Motor neuron (in vitro differentiated cells): ENCODE data around the gene SNRNP200. TPM values are rescaled to one million over a fixed set of nuclear protein-coding genes. Genes with fewer than 3 reads are reported as not detected.

Experiments
- ATAC-seq, 8 experiments: fragments of 200-7000 bp; cut with Tn5 transposase; replicated peaks in 6 of 8; 2 replicates each; pipeline ENCODE4 v1.8.0; 2021; ENCODE audit warnings: mild to moderate bottlenecking in 8 of 8, moderate library complexity in 8 of 8
- H3K27ac ChIP-seq, 2 donors: fragments of 250-450 bp; sonication (Bioruptor Pico); 2 replicates each; pipeline ENCODE4 v1.9.0; 2021; ENCODE audit warnings: antibody characterized with exemption in 2 of 2, mild to moderate bottlenecking in 2 of 2, moderate library complexity in 1 of 2
- H3K4me1 ChIP-seq, 2 donors: fragments of 250-450 bp; sonication (Bioruptor Pico); replicated peaks in 1 of 2; 2 replicates each; pipeline ENCODE4 v1.6.1; 2021; ENCODE audit warnings: antibody characterized with exemption in 2 of 2, mild to moderate bottlenecking in 2 of 2, moderate library complexity in 1 of 2
- H3K4me3 ChIP-seq, 5 donors: fragments of 250-450 bp; sonication (Bioruptor Pico); 2 replicates each; pipeline ENCODE4 v1.9.0; 2021; ENCODE audit warnings: antibody characterized with exemption in 5 of 5, mild to moderate bottlenecking in 5 of 5, moderate library complexity in 4 of 5
- WGBS, 10 experiments: fragments of 450-650 bp; shearing (Covaris generic); methylation state at CpG; one replicate each; pipeline ENCODE4 v1.0.0; 2022; 5-methylcytosine and 5-hydroxymethylcytosine counted together
- in situ Hi-C, 9 experiments: fragments of 400-800 bp; cut with MboI; loops; one replicate each; pipeline ENCODE4 v1.15.0; 2021; ENCODE audit warnings: low sequenced_read_pairs in 9 of 9, low pct_unique_long_range_greater_than_20kb in 2 of 9; ENCODE audit not compliant: unreplicated experiment in 9 of 9
- total RNA-seq, 8 experiments: library from RNA; unstranded; fragments of 300-600 nt; gene quantifications; 2 replicates each; pipeline versions ENCODE4 v1.2.3 to v1.2.4, GENCODE V29; 2022

SNRNP200 gene
- total RNA-seq, 8 experiments from 2014 or later: 50.1 to 150 (median 97.9) TPM

DNA sequence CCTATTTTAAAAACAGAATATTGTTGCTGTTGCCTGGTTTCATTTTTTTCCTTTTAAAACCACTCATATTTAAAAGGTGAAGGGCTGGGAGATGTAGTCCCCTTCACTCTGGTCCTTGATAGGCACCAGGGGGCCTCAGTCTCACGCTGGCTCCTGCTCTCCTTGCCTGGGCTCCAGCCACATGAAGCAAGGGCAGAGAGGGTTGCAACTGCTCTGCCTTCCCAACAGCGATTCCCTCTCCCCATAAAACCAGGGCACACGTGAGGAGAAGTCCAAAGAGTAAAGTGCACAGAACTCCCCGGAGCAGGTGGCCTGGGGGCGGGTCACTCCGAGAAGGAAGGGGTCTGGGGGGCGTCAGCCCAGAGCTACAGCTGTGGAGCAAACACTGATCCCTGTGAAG is 52.3 kb downstream of the SNRNP200 start:
- in situ Hi-C loops: loop anchor here in 1 of 9 experiments (25.0 kb wide), 1 partner anchor 241 kb away; no protein-coding TSS in a partner anchor
- ATAC-seq: no peak
- Histone ChIP-seq H3K4me3 (no peak overlapping the region), H3K4me1 (peaks cover 0 to 12% of the 10 kb centered on the region in 2 donors), H3K27ac (no peak overlapping the region)
- WGBS, 10 experiments: 90 to 100% (median 100%) methylated on average over 1 to 2 of the region's 7 CpGs; no CpG with 5 or more reads in 6 of the 10 experiments

DNA sequence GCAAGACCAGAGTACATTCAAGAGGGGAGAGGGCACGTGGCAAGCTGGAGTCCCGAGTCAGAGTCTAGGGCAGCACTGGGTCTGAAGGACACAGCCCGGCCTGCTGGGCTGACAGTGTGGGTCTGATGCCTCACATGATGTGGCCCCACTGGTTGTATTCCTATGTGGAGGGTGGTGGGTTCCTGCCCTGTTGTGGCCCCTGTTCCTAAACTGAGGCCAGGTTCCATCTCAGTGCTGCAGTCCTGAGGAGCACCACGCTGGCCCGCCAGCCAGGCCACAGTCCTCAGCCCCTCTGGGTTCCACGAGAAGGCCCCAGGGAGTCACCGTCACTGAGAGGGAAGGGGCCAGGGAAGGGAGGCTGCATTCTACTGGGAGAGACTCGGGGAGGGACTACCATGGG is 52.8 kb downstream of the SNRNP200 start:
- 40 to 100% (median 94%) methylated on average over 1 to 4 of the region's 8 CpGs; no CpG with 5 or more reads in 4 of the 10 experiments for WGBS, 10 experiments
- H3K27ac ChIP-seq: no peak overlapping the region
- H3K4me1 ChIP-seq: peaks cover 0 to 12% of the 10 kb centered on the region in 2 donors
- ATAC-seq: no peak
- in situ Hi-C loops: loop anchor here in 1 of 9 experiments (25.0 kb wide), 1 partner anchor 240 kb away; no protein-coding TSS in a partner anchor
- no peak overlapping the region for H3K4me3 ChIP-seq

DNA sequence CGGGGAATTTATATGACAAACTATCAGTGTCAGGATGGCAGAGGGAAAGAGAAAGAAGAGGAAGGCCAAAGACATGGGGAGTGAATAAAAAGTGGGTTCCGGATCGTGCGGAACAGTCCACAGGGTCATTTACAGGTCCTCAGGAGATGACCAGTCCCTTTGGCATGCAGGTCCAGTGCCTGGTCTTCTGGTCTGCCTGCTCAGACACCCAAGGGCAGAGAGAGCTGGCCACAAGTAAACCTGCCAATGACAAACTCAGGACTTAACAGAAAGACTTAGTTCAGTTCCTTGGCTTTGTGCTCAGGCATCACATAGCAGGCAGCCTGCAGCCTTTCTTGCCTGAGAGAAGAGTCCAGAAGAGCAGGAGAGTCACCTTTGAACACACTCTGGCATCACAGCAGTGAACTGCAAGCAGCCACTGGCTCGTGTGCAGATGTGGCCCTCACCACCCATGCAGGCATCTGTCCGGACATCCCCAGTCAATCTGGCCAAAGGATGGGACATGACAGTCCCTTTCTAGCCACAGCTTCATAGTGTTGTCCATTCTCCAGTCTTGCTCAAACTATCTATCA is 53.5 kb downstream of the SNRNP200 start:
- in situ Hi-C loops: loop anchor here in 1 of 9 experiments (25.0 kb wide), 1 partner anchor 240 kb away; no protein-coding TSS in a partner anchor
- no peak overlapping the region for H3K4me3 ChIP-seq
- peaks cover 0 to 12% of the 10 kb centered on the region in 2 donors for H3K4me1 ChIP-seq
- peak in 7 of 8 experiments; percentile 28 to 97 (median 93) for ATAC-seq
- 0 to 81% (median 37%) methylated on average over 1 to 4 of the region's 6 CpGs for WGBS, 10 experiments
- peak overlapping the region in 1 of 2 donors; percentile 4 for H3K27ac ChIP-seq

DNA sequence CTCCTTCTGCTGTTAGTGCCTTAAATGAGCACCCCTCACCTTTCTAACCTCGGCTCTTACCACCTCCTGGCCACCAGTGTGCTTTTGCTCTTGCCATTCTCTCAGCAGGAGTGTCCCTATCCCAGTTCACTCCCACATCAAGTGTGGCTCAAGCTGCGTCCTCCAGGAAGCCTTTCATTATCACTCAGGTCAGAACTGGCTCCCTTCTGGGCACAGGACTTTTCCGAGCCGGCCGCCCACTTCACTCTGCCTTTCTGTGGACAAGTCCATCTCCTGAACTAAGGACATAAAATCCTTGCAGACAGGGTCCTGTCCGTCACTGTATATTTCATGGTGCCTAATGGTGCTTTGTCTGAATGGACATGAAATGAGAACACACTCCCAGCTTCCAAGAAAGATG is 55.2 kb downstream of the SNRNP200 start:
- no peak overlapping the region for H3K4me3 ChIP-seq
- in situ Hi-C loops: loop anchor here in 1 of 9 experiments (25.0 kb wide), 1 partner anchor 238 kb away; no protein-coding TSS in a partner anchor
- WGBS, 10 experiments: 60 to 100% (median 87%) methylated on average over 1 to 6 of the region's 6 CpGs; no CpG with 5 or more reads in 4 of the 10 experiments
- ATAC-seq: no peak
- H3K4me1 ChIP-seq: peaks cover 0 to 12% of the 10 kb centered on the region in 2 donors
- no peak overlapping the region for H3K27ac ChIP-seq

DNA sequence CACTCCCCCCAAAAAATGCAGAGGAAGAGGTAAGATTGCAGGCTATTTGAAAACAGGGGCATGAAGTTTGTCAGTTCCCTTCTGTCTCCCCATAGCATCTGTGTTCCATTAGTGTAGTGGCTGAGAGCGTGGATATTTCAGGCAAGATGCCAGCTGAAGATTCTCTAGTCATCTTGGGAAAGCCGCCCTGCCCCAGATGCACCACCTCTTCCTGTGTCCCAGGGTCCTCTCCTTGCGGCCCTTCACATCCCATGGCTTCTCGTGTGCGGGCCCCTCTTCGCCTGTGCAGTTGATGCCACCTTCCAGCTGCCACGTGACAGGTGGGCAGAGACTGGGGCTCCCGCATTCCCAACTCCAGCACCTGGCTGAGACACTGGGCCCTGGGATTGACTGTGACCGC is 55.7 kb downstream of the SNRNP200 start:
- 0 to 96% (median 40%) methylated on average over 2 to 8 of the region's 9 CpGs; no CpG with 5 or more reads in 5 of the 10 experiments for WGBS, 10 experiments
- peak in 3 of 8 experiments; percentile 66 to 93 (median 89) for ATAC-seq
- in situ Hi-C loops: loop anchor here in 1 of 9 experiments (25.0 kb wide), 1 partner anchor 237 kb away; no protein-coding TSS in a partner anchor
- Histone ChIP-seq H3K4me1 (peaks cover 0 to 12% of the 10 kb centered on the region in 2 donors), H3K4me3 (no peak overlapping the region), H3K27ac (no peak overlapping the region)

DNA sequence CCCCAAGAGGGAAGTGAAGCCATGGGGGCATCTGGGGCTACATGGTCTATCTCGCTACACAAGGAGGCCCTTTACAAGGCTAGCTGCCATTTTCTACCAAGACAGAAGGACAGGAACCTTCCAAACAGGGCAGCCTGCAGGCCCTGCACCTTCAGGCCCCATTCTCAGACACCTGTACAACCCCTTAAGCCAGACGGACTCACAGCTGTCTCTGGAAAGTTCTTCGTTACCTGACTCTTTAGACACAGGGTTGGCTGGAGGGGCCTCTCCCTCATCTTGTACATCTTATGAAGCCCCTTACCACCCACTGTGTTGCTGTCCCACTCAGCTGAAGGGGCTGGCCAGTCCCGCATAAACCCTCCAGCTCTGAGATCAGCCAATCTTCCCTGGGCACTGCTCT is 56.7 kb downstream of the SNRNP200 start:
- Histone ChIP-seq H3K4me3 (no peak overlapping the region), H3K4me1 (peaks cover 0 to 12% of the 10 kb centered on the region in 2 donors), H3K27ac (no peak overlapping the region)
- 62 to 100% (median 90%) methylated on average over 1 to 3 of the region's 4 CpGs; no CpG with 5 or more reads in 5 of the 10 experiments for WGBS, 10 experiments
- in situ Hi-C loops: no loop called here
- no peak for ATAC-seq

DNA sequence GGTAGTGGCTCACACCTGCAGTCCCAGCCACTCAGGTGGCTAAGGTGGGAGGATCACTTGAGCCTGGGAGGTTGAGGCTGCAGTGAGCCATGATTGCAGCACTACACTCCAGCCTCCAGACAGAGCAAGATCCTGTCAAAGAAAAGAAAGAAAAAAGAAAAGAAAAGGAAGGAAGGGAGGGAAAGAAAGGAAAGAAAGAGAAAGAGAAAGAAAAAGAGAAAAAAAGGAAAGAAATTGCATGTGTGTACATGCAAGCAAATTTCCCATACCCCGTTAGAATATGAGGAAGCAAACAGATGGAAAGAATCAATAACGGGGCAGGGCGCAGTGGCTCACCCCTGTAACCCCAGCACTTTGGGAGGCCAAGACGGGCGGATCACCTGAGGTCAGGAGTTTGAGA is 57.5 kb downstream of the SNRNP200 start:
- H3K4me1 ChIP-seq: peaks cover 0 to 12% of the 10 kb centered on the region in 2 donors

DNA sequence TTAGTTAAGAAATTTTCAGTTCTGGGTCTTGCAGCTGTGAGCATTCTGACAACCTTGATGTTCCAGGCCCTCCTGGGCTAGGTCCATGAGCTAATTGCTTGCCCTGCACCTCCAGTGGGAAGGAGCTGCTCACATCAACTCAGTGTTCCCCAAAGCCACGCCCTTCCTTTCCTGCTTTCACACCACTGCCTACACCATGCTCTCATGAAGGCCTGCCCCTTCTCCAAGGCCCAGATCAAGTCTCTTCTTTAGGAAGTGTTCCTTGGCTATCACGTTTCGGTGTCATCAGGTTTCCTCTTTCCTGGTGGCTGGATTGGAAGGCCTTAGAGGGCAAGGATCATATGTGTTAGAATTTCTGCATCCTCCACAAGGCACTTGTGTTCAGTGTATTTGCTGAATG is 58.3 kb downstream of the SNRNP200 start:
- in situ Hi-C loops: no loop called here
- Histone ChIP-seq H3K27ac (no peak overlapping the region), H3K4me3 (no peak overlapping the region), H3K4me1 (peaks cover 0 to 12% of the 10 kb centered on the region in 2 donors)
- ATAC-seq: peak in 2 of 8 experiments; percentile 12 to 23
- WGBS, 10 experiments: 80 to 91% (median 86%) methylated on average over 1 to 3 of the region's 3 CpGs; no CpG with 5 or more reads in 7 of the 10 experiments

More for the DNA sequence above, 57.5 kb downstream of the SNRNP200 start:
- Histone ChIP-seq H3K4me3 (no peak overlapping the region), H3K27ac (no peak overlapping the region)
- in situ Hi-C loops: no loop called here
- 33 to 90% (median 84%) methylated on average over 2 to 5 of the region's 5 CpGs; no CpG with 5 or more reads in 3 of the 10 experiments for WGBS, 10 experiments
- no peak for ATAC-seq

DNA sequence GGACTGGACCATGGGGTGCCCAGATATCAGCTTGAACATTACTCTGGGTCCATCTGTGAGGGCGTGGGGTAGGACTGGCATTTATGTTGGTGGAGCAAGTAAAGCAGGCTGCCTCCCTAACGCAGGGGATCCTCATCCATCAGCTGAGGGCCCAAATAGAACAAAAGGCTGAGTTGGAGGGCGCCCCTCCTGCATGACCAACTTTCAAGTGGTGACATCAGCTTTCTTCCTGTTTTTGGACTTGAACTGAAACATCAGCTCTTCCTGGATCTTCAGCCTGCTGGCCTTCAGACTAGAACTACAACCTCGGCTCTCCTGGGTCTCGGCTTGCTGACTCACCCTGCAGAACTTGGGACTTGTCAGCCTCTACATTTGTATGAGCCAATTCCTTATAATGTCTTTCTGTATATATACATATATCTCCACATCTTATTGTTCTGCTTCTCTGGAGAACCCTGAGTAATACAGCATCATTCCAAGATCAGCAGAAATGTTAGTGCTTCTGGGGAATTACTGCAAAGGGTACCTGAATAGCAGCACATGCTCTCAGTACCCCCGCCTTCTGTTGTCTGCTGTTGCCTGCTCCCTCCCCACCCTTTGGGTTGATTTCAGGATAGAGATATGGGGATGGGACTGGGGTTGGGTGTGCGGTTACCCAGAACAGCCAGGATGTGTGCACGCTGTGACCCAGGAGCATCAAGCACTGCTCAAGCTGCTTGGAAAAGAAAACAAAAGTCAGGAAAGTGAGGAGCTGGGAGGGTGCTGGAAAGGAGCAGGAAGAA is 59.5 kb downstream of the SNRNP200 start:
- Histone ChIP-seq H3K4me1 (peaks cover 0 to under 1% of the 10 kb centered on the region in 2 donors), H3K4me3 (no peak overlapping the region), H3K27ac (no peak overlapping the region)
- ATAC-seq: no peak
- 60 to 100% (median 95%) methylated on average over 1 to 6 of the region's 8 CpGs; no CpG with 5 or more reads in 3 of the 10 experiments for WGBS, 10 experiments
- in situ Hi-C loops: no loop called here

DNA sequence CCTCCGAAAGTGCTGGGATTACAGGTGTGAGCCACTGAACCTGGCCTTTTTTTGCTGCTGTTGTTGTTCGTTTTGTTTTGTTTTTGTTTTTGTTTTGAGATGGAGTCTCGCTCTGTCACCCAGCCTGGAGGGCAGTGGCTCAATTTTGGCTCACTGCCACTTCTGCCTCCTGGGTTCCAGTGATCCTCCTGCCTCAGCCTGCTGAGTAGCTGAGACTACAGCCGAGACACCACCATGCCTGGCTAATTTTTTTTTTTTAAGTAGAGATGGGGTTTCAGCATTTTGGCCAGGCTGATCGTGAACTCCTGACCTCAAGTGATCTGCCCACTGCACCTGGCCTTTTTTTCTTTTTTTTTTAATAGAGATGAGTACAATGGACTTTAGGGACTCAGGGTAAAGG is 61.5 kb downstream of the SNRNP200 start:
- in situ Hi-C loops: no loop called here
- no peak for ATAC-seq
- WGBS, 10 experiments: 60 to 100% (median 84%) methylated on average over 1 to 4 of the region's 5 CpGs

DNA sequence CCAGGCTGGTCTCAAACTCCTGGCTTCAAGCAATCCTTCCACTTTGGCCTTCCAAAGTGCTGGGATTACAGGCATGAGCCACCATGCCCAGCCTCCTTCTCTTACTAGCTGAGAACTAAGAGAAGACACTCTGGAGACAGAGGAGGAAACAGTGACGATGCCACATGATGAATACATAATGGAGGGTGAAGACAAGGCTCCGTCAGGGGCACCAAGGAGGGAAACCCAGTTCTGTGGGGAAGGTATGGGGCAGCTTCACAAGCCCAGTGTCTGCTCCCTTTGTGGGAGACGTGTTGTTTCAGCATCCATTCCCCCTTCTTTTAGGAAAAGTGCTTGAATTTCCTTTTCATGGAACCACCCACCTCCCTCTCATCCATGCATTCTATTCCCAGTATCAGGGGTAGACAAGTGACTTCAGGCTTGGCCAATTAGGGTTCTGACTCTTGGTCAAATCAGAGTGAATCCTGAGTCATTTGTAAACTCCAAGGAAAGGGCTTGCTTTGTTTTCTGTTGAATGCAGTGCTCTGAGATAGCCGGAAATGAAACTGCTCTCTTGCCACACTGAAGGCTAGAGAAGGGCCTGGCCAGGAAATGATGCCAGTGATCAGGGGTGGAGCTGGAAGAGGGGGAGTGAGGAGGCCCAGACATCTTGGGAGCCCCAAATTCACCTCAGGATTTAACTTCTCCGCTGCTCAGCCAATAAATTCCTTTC is 63.3 kb downstream of the SNRNP200 start:
- in situ Hi-C loops: no loop called here
- Histone ChIP-seq H3K4me3 (no peak overlapping the region), H3K27ac (no peak overlapping the region), H3K4me1 (no peaks in the 10 kb centered on the region)
- ATAC-seq: peak in 6 of 8 experiments; percentile 26 to 85 (median 60)
- 32 to 100% (median 80%) methylated on average over 1 to 5 of the region's 5 CpGs; no CpG with 5 or more reads in 1 of the 10 experiments for WGBS, 10 experiments

More for the DNA sequence above, 61.5 kb downstream of the SNRNP200 start:
- H3K4me3 ChIP-seq: no peak overlapping the region
- H3K4me1 ChIP-seq: no peaks in the 10 kb centered on the region
- H3K27ac ChIP-seq: no peak overlapping the region

DNA sequence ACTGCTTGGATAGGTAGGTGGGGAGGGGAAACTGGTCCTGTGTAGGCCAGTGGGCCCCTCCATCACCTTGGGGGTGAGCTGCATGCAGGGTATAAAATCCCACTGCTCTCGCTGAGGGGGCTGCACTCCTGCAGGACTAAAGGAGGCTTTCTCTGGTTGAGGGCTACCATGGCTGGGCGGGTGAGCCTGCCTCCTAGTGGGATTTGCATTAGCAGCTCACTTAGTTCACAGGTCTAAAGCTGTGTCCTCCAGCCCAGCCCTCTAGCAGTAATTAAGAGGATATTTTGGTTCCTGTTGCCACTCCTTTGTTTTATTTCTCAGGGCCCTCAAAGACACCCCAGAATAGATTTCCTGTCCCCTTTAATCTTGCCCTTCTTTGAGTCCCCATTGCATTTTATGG is 64.1 kb downstream of the SNRNP200 start:
- Histone ChIP-seq H3K27ac (no peak overlapping the region), H3K4me1 (no peaks in the 10 kb centered on the region), H3K4me3 (no peak overlapping the region)
- WGBS, 10 experiments: 80 to 100% (median 83%) methylated on average over 1 to 2 of the region's 2 CpGs; no CpG with 5 or more reads in 7 of the 10 experiments
- in situ Hi-C loops: no loop called here
- ATAC-seq: peak in 2 of 8 experiments; percentile 17 to 50
